Measurements from ENCODE around the gene LLGL1. TPM values are rescaled to one million over a fixed set of nuclear protein-coding genes. Genes with fewer than 3 reads are reported as not detected.

Gene LLGL1
- total RNA-seq (2014; rRNA removed; shearing (Covaris generic)): 81.6 and 85.1 TPM in 2 replicates

- Histone ChIP-seq H3K36me3 (replicated peaks; ENCODE audit: control insufficient read depth, insufficient read depth, low read length) (no peaks in the 10 kb centered on the region), H3K27me3 (ENCODE audit: control insufficient read depth, insufficient read depth, low read length) (no peaks in the 10 kb centered on the region), H3K4me3 (ENCODE audit: insufficient read depth, low read depth, low read length) (peak within 1 kb of the TSS; percentile 90)
- peak; percentile 100 for DNase-seq
Observed at GRCh38 chr17:18225121-18225641, at the start of gene LLGL1. Gene LLGL1, plus strand, starts transcription at chr17:18225635. Its CDS starts 48 bp downstream, at chr17:18225683.

- Histone ChIP-seq H3K4me3 (ENCODE audit: insufficient read depth, low read depth, low read length) (no peak overlapping the region), H3K36me3 (replicated peaks; ENCODE audit: control insufficient read depth, insufficient read depth, low read length) (no peaks in the 10 kb centered on the region), H3K27me3 (ENCODE audit: control insufficient read depth, insufficient read depth, low read length) (no peaks in the 10 kb centered on the region)
- DNase-seq: no peak
Observed at GRCh38 chr17:18176176-18176575, 49.3 kb upstream of the LLGL1 start.

GRCh38 chr17:18177133-18177532 is 48.3 kb upstream of the LLGL1 start:
- no peak overlapping the region for H3K4me3 ChIP-seq (ENCODE audit: insufficient read depth, low read depth, low read length)
- DNase-seq: no peak
- H3K27me3 ChIP-seq (ENCODE audit: control insufficient read depth, insufficient read depth, low read length): no peaks in the 10 kb centered on the region
- H3K36me3 ChIP-seq (replicated peaks; ENCODE audit: control insufficient read depth, insufficient read depth, low read length): no peaks in the 10 kb centered on the region

DNA sequence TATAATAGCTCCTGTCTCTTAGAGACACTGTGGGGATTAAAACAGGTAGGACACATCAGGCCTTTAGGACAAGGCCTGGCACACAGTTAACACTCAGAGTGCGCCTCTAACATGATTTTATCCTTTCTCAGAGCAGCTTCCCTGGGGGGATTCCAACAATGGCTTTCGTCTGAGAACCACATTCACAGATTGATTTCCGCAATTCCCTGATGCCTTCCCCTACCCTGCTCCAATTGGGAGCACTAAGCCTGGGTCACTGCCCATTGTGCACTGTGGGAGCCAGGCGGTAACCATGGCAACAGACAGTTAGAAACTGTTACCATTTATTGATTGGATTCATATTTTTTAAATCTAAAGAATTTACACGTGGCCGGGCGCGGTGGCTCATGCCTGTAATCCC is 47.7 kb upstream of the LLGL1 start:
- H3K36me3 ChIP-seq (replicated peaks; ENCODE audit: control insufficient read depth, insufficient read depth, low read length): no peaks in the 10 kb centered on the region
- H3K4me3 ChIP-seq (ENCODE audit: insufficient read depth, low read depth, low read length): no peak overlapping the region
- DNase-seq: no peak
- H3K27me3 ChIP-seq (ENCODE audit: control insufficient read depth, insufficient read depth, low read length): no peaks in the 10 kb centered on the region

DNA sequence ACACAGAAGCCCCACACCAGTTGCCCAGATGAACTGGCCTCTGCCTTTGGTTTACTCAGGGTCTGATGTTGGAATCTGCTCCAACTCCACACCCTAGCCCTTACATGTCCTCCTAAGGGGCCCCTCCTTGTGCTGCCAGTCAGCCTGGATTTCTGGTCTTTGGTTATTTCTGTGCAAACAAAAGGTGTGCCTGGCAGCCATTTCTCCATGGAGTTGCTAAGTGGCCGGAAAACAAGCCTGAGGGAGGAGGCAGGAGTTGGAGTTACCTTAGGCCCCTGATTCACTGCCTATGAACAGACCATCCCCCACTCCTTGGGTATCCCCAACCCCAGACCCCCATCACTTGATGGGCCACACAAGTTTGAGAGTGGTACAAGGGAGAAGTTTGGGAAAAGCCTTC is 46.2 kb upstream of the LLGL1 start:
- DNase-seq: no peak

DNA sequence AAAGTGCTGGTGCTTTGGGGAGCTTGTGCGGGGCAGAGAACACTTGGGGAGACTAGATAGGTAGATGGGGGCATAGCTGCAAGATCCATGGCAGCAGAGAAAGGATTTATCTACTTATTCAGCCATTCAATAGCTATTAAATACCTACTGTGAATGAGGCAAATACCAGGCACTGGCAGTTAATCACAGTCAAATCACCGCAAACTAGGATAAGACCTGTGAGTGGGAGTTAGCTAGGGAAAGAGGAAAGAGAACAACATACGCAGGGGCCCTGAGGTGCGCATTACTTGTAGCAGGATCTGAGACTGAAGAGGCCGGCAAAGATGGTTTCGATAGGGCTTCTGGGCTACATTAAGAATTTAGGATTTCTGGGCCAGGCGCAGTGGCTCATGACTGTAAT is 45.6 kb upstream of the LLGL1 start:
- H3K27me3 ChIP-seq (ENCODE audit: control insufficient read depth, insufficient read depth, low read length): no peaks in the 10 kb centered on the region
- DNase-seq: no peak
- H3K36me3 ChIP-seq (replicated peaks; ENCODE audit: control insufficient read depth, insufficient read depth, low read length): no peaks in the 10 kb centered on the region
- no peak overlapping the region for H3K4me3 ChIP-seq (ENCODE audit: insufficient read depth, low read depth, low read length)

More for the DNA sequence above, 46.2 kb upstream of the LLGL1 start:
- no peaks in the 10 kb centered on the region for H3K27me3 ChIP-seq (ENCODE audit: control insufficient read depth, insufficient read depth, low read length)
- no peaks in the 10 kb centered on the region for H3K36me3 ChIP-seq (replicated peaks; ENCODE audit: control insufficient read depth, insufficient read depth, low read length)
- no peak overlapping the region for H3K4me3 ChIP-seq (ENCODE audit: insufficient read depth, low read depth, low read length)

GRCh38 chr17:18181358-18181757 is 44.1 kb upstream of the LLGL1 start:
- Histone ChIP-seq H3K4me3 (ENCODE audit: insufficient read depth, low read depth, low read length) (no peak overlapping the region), H3K27me3 (ENCODE audit: control insufficient read depth, insufficient read depth, low read length) (no peaks in the 10 kb centered on the region), H3K36me3 (replicated peaks; ENCODE audit: control insufficient read depth, insufficient read depth, low read length) (no peaks in the 10 kb centered on the region)
- no peak for DNase-seq

GRCh38 chr17:18182110-18182977 is 43.1 kb upstream of the LLGL1 start:
- Histone ChIP-seq H3K27me3 (ENCODE audit: control insufficient read depth, insufficient read depth, low read length) (no peaks in the 10 kb centered on the region), H3K36me3 (replicated peaks; ENCODE audit: control insufficient read depth, insufficient read depth, low read length) (no peaks in the 10 kb centered on the region; the same call in 1 of the 2 replicates), H3K4me3 (ENCODE audit: insufficient read depth, low read depth, low read length) (peak overlapping the region; percentile 84)
- DNase-seq: no peak

DNA sequence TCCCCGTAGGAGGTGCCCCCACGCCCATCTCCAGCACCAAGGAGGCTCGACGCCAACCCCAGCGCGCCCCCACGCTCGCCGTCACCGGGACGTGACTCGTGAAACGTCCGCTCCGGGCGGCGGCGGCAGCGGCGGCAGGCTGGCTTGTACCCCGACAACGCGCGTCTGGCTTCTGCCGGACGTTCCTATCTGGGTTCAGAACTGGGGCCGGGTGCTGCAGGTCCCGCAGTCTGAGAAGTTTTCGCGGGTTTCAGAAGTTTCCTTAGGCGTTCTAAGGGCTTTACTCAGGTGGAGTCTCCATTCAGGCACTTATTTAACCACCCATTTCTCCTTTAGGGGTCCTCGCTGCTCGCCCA is 42.5 kb upstream of the LLGL1 start:
- DNase-seq: peak; percentile 85
- H3K36me3 ChIP-seq (replicated peaks; ENCODE audit: control insufficient read depth, insufficient read depth, low read length): peaks cover 1% of the 10 kb centered on the region; the same call in 1 of the 2 replicates
- no peaks in the 10 kb centered on the region for H3K27me3 ChIP-seq (ENCODE audit: control insufficient read depth, insufficient read depth, low read length)
- peak overlapping the region; percentile 84 for H3K4me3 ChIP-seq (ENCODE audit: insufficient read depth, low read depth, low read length)

GRCh38 chr17:18183334-18184142 is 41.9 kb upstream of the LLGL1 start, which contains the start of gene ALKBH5:
Gene ALKBH5, plus strand, starts transcription at chr17:18183828. Its CDS starts 416 bp downstream, at chr17:18184244.
- H3K4me3 ChIP-seq (ENCODE audit: insufficient read depth, low read depth, low read length): peak within 1 kb of the TSS; percentile 84
- no peaks in the 10 kb centered on the region for H3K27me3 ChIP-seq (ENCODE audit: control insufficient read depth, insufficient read depth, low read length)
- peak; percentile 100 for DNase-seq
- H3K36me3 ChIP-seq (replicated peaks; ENCODE audit: control insufficient read depth, insufficient read depth, low read length): peaks cover 1% of the 10 kb centered on the region; the same call in 1 of the 2 replicates

GRCh38 chr17:18184143-18185031 is 41.0 kb upstream of the LLGL1 start:
- H3K27me3 ChIP-seq (ENCODE audit: control insufficient read depth, insufficient read depth, low read length): no peaks in the 10 kb centered on the region
- H3K4me3 ChIP-seq (ENCODE audit: insufficient read depth, low read depth, low read length): peak overlapping the region; percentile 84
- H3K36me3 ChIP-seq (replicated peaks; ENCODE audit: control insufficient read depth, insufficient read depth, low read length): peaks cover 1% of the 10 kb centered on the region; the same call in 1 of the 2 replicates
- peak; percentile 76 for DNase-seq

DNA sequence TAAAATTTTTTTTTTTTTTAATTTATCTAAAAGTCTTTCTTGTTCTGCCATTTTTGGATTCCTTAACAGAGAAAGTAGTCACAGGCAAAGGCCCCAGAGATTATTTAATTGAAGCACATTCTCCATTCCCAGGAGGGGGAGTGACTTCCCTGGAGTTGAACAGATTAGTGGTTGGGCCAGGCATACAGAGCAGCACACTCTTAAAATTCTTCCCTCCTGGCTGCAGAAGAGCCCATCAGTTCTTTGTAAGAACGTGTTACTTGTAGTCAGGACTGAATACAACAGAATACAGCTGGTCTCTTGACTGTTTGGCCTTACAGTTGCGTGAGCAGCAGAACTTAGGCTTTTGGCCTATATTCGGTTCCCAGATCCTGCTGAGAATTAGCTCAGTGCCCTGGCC is 40.0 kb upstream of the LLGL1 start:
- H3K4me3 ChIP-seq (ENCODE audit: insufficient read depth, low read depth, low read length): peak overlapping the region; percentile 84
- DNase-seq: peak; percentile 63
- H3K36me3 ChIP-seq (replicated peaks; ENCODE audit: control insufficient read depth, insufficient read depth, low read length): peaks cover 1% of the 10 kb centered on the region; the same call in 1 of the 2 replicates
- no peaks in the 10 kb centered on the region for H3K27me3 ChIP-seq (ENCODE audit: control insufficient read depth, insufficient read depth, low read length)

DNA sequence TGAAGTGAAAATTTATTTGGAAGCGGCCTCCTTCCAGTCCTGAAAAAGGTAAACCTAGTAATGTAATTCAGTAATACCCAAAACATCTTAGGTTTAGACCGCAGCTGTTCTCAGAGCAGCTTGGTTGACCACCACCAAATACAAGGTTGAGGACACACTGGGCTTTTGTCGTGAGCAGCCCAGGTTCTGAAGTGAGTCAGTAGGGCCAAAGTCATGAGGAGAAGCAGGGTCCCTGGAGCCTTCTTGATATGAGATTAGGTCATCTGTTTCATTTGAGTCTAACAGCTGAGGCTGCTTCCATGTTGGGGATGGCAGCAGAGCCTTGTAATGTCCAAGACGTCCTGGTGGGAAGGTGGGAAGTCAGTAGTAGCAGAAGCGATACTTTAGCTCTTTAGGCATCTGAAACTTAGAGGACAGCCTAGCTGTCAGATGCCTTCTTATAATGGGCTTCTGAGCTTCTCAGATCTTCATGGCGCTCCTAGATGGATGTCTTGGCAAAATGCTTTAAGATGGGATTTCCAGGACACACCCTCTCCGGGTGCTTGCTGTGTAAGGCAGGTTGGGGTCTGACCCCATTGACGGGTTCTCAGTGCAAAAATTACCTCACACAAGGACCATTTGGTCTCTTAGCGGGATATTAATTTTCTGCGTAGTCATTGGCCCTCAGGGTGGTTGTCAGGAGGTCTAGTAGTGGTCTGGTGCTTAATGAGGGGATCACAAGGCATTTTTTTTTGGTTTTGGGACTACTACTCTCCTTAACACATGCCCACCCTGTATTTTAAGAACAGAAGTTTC is 39.4 kb upstream of the LLGL1 start:
- DNase-seq: no peak
- H3K36me3 ChIP-seq (replicated peaks; ENCODE audit: control insufficient read depth, insufficient read depth, low read length): peaks cover 1% of the 10 kb centered on the region; the same call in 1 of the 2 replicates
- H3K4me3 ChIP-seq (ENCODE audit: insufficient read depth, low read depth, low read length): peak overlapping the region; percentile 84
- no peaks in the 10 kb centered on the region for H3K27me3 ChIP-seq (ENCODE audit: control insufficient read depth, insufficient read depth, low read length)
